GM18868 (cell line): ENCODE results near the gene TEKT5.
"Not testable (repeated sequence)": the region's sequence is repeated elsewhere in the genome, so short reads cannot be mapped to it uniquely, and the experiment has no call there.

Experiments
- ATAC-seq: cut with Tn5 transposase; IDR thresholded peaks from one replicate; pipeline ENCODE4 v1.9.1; 2021; ENCODE audit warnings: mild to moderate bottlenecking, moderate library complexity; ENCODE audit not compliant: unreplicated experiment

Gene TEKT5

GRCh38 chr16:10661737-10662136 is 33.0 kb downstream of the TEKT5 start:
- ATAC-seq: no peak

DNA sequence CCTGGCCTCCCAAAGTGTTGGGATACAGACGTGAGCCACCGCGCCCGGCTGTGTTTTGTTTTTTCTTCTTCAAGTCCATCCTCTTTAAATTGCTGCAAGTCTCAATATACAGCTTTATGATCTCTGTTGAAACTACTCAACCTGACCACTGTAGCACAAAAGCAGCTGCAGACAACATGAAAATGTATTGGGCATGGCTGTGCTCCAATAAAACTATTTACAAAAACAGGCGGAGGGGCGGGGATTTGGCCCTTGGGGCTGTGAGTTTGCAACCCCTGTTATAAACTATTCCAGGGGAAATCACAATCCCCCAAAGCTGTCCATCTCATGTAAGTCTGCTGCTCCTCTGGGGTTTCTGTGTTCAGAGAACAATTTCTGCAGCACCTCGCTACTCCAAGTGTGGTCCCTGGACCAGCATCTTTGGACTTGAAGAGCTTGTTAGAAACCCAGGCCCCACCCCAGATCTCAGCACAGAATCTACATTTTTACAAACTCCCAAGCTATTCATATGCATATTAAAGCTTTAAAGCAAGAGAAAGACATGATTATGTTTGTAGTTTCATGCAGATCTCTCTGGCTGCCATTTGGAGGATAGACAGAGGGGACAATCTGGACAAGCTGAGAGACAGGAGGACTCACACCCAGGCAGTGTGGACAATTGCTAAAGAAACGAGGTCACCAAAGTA is 33.6 kb downstream of the TEKT5 start:
- no peak for ATAC-seq

- no peak for ATAC-seq
Measured at GRCh38 chr16:10658943-10659342, 35.8 kb downstream of the TEKT5 start.

GRCh38 chr16:10657925-10658324 is 36.8 kb downstream of the TEKT5 start:
- no peak for ATAC-seq

- no peak for ATAC-seq
Measured at GRCh38 chr16:10656618-10657017, 38.1 kb downstream of the TEKT5 start.

DNA sequence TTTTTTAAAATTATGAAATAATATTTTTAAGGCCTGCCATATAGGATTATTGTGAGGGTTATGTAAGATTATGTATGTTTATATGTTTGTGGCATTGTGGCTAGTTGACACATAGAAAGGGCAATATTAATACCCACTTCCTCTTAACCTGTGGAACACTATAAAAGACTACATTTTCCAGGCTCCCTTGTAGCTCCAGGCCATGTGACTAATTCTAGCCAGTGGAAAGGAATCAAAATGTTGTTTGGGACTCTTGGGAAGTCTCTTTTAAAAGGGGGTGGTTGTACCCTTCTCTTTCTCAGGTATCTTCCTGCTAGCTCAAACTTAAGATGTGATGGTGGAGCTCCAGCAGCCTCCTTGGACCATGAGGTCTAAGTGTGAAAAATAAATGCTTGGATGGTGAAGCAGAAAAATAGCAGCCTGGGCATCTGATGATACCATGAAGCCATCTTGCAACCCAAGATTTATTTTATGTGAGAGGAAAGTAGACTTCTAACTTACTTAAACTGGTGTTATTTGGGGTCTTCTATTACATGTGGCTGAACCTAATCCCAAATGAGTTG is 39.2 kb downstream of the TEKT5 start:
- ATAC-seq: no peak

- no peak for ATAC-seq
Measured at GRCh38 chr16:10654592-10655414, 39.9 kb downstream of the TEKT5 start.

DNA sequence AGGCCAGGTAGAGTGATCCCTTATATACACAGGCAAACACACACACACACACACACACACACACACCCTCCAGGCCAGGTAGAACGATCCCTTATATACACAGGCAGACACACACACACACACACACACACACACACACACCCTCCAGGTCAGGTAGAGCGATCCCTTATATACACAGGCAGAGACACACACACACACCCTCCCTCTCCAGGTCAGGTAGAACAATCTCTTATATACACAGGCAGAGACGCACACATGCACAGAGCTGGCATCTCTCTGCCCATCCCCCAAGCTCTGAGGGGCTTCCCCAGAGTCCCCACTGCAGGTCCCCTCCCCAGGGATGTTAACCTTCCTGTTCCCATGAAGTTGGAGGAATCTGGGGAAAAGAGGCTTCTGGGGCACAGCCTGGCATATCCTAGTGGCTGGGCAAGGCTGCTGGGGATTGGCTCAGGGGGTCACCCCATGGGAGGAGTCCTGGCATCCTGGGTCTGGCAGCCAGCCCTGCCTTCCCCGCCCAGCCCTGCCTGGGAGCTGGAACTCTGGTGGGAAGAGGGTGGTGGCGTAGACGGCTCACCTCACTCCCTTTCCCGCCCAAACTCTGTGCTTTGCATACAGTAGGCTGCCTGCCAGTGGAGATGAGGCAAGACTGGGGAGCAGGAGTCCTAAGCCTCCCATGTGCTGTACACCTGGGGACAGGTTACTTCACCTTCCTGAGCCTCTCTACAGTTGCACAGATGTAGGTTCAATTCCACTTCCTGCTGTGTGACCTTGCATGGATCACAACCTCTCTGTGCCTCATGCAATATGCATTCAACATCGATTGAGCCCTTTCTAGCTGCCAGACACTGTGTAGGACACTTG is 41.8 kb downstream of the TEKT5 start:
- ATAC-seq: no peak

- ATAC-seq: not testable (repeated sequence)
Measured at GRCh38 chr16:10649098-10649497, 45.6 kb downstream of the TEKT5 start.

DNA sequence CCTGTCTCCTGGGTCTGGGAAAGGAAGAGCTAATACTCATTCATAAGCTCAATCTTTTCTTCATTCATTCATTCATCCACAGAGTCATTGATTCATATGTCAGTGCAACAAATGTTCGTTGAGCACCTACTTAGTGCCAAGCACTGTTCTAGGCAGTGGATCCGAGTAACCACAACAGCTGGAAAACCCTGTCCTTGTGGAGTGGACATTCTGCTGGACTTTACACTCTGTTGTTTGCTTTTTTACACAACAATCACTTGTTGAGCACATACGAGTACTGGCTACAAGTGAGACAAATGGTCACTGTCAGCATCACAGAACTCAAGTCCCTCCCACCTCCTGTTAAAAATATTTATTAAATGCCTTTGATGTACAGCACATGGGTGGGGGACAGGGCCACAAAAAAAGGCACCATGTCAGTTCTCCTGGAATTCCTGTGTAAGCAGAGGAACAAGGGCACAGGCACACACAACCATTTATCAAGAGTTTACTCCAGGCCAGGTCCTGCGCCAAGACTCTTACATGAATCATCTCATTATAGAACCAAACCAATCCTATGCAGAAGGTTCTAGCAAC is 46.9 kb downstream of the TEKT5 start:
- no peak for ATAC-seq

- ATAC-seq: no peak
Measured at GRCh38 chr16:10647264-10647720, 47.4 kb downstream of the TEKT5 start.

DNA sequence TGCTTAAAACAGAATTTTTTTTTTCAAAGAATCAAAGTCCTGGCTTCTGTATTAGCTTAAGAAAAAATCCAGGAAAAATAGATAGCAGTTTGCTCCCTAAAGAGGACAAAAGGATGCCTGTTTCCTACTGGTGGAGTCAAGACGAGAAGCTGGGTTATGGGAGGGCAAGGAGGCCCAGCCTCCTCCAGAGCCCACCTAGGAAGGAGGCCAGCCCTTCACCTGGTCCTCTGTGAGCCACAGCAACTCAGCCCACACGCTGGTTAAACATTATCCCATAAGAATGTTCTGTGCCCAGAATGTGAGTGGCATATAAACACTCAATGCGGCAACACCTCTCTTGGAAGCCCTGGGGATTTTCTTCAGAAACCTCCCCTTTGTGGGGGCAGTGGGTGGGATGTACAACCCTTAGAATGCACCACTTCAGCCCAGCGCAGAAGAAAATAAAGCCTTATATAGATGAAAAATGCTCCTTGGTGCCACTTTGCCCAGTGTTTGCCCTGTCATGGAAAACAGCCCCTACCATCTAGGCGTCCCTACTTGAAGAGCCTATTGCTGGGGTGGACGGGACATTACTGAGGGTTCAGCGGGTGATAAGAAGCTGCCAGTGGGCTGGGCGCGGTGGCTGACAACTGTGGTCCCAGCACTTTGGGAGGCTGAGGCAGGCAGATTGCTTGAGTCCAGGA is 48.0 kb downstream of the TEKT5 start:
- ATAC-seq: no peak

DNA sequence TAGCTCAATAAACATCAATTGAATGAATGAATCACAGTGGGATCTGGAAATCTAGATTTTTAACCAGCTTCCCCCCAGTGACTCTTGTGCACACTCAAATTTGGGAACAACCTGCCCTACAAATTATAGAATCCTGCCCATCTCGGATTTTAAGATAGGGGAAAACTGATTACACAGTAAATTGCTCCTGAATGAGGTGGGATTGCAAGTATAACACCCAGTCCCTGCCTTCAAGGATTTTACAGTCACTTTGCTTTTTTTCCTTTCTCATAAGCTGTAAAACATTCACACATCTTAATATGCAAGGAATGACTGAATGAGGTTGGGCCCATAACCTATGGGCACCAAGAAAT is 48.5 kb downstream of the TEKT5 start:
- ATAC-seq: no peak

DNA sequence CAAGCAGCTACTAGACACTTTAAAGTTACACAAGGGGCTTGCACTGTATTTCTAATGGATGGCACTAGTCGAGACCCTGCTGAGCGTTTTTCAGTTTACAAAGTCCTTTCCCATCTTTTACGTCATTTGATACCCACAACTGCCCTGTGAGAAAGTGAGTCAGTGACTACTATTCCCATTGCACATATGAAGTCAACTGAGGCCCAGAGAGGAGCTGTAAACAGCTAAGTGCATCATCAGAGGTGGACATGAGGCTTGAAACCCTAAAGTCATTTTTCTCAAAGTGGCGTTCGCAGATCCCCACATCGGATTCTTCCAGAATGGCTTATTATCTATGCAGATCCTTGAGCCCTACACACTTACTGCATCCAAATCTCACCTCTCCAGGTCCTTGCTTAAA is 50.6 kb downstream of the TEKT5 start:
- ATAC-seq: no peak

DNA sequence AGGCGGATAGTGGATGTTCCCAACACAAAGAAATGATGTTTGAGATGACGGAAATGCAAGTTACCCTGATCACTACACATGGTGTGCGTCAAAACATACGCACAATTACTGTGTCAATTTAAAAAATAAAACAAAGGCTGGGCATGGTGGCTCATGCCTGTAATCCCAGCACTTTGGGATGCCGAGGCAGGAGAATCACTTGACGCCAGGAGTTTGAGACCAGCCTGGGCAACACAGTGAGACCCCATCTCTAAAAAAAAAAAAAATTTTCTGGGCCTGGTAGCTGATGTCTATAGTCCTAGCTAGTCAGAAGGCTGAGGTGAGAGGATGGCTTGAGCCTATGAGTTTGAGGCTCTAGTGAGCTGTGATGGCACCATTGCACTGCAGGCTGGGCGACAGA is 51.8 kb downstream of the TEKT5 start:
- ATAC-seq: no peak

- no peak for ATAC-seq
Measured at GRCh38 chr16:10641953-10642949, 52.5 kb downstream of the TEKT5 start.

- ATAC-seq: no peak
Measured at GRCh38 chr16:10641555-10641952, 53.2 kb downstream of the TEKT5 start.

GRCh38 chr16:10640934-10641333 is 53.8 kb downstream of the TEKT5 start:
- ATAC-seq: no peak

- ATAC-seq: no peak
Measured at GRCh38 chr16:10638101-10638500, 56.6 kb downstream of the TEKT5 start.
